Left lung (tissue), 10 donors: ENCODE results near the gene TAOK2. TPM values are rescaled to one million over a fixed set of nuclear protein-coding genes. Genes with fewer than 3 reads are reported as not detected.
"Not testable (repeated sequence)": the region's sequence is repeated elsewhere in the genome, so short reads cannot be mapped to it uniquely, and the experiment has no call there.

Experiments
- ATAC-seq: fragments of 200-7000 bp; cut with Tn5 transposase; one replicate; pipeline ENCODE4 v1.9.1; 2020; ENCODE audit warnings: moderate library complexity
- DNase-seq, 4 donors: peaks; one replicate each; pipeline ENCODE4 v3.0.0-alpha.2; 2013 to 2020
- H3K27ac ChIP-seq, 2 donors: fragments of 200-600 bp; sonication (generic) in 1 of 2; one replicate each; pipeline versions ENCODE4 v1.5.0 to v1.8.0; 2020 to 2021
- H3K27me3 ChIP-seq, 2 donors: fragments of 200-600 bp; sonication (generic) in 1 of 2; one replicate each; pipeline versions ENCODE4 v1.5.0 to v1.8.0; 2020 to 2021
- H3K36me3 ChIP-seq, 2 donors: fragments of 200-600 bp; sonication (generic) in 1 of 2; one replicate each; pipeline versions ENCODE4 v1.5.0 to v1.8.0; 2020 to 2021
- H3K4me1 ChIP-seq, 2 donors: fragments of 200-600 bp; one replicate each; pipeline ENCODE4 v1.8.0; 2021
- H3K4me3 ChIP-seq, 2 donors: fragments of 200-600 bp; sonication (generic) in 1 of 2; one replicate each; pipeline versions ENCODE4 v1.5.0 to v1.8.0; 2020 to 2021; ENCODE audit warnings: mild to moderate bottlenecking in 1 of 2
- H3K9me3 ChIP-seq, 2 donors: fragments of 200-600 bp; sonication (generic) in 1 of 2; one replicate each; pipeline versions ENCODE4 v1.5.0 to v1.8.0; 2020 to 2021
- CTCF ChIP-seq, 2 donors: fragments of 200-600 bp; sonication (generic) in 1 of 2; IDR thresholded peaks; one replicate each; pipeline versions ENCODE4 v1.5.0 to v1.8.0; 2021; ENCODE audit warnings: antibody characterized with exemption in 2 of 2
- intact Hi-C, 2 donors: fragments of 100-400 bp; cut with DNase I; formaldehyde crosslinking; loops; one replicate each; pipeline versions ENCODE4 v1.11.2 to v1.14.2; 2022
- polyA plus RNA-seq, 6 donors: library from polyadenylated mRNA; unstranded; fragments of 120-200 nt; gene quantifications; one replicate each; pipeline ENCODE4 v1.2.1, GENCODE V29; 2013; ENCODE audit not compliant: insufficient read length in 6 of 6
- total RNA-seq, 2 donors: library from RNA; stranded (reverse); fragmentation: NEBNext Ultra II Directional; extraction: Animal tissue kit (Norgen Biotek cat#: 25700); gene quantifications; one replicate each; pipeline ENCODE4 v1.2.1, GENCODE V29; 2021
- donor health status: DM: no; HTN: yes; CAD: no.
- donor health status: DM: no; HTN: no; CAD: no.

The TAOK2 gene
- total and polyA plus RNA-seq, 8 donors: 47.5 to 71.4 (median 57.4) TPM

- Histone ChIP-seq H3K4me1 (peaks cover 0 to 18% of the 10 kb centered on the region in 2 donors), H3K36me3 (no peaks in the 10 kb centered on the region), H3K27ac (no peak overlapping the region), H3K4me3 (no peak overlapping the region), H3K27me3 (peaks cover 0 to 12% of the 10 kb centered on the region in 2 donors), H3K9me3 (no peaks in the 10 kb centered on the region)
- TF ChIP-seq CTCF (IDR thresholded peaks at IDR 0.05): no peak
- no peak for DNase-seq
- no peak for ATAC-seq
- intact Hi-C loops: no loop called here
These were observed 43.6 kb downstream of the TAOK2 start for GRCh38 chr16:30017277-30017656.

GRCh38 chr16:30017937-30018336, 44.3 kb downstream of the TAOK2 start:
- ATAC-seq, H3K27ac ChIP-seq, DNase-seq, H3K4me3 ChIP-seq, H3K9me3 ChIP-seq, H3K36me3 ChIP-seq, H3K27me3 ChIP-seq, intact Hi-C loops: not testable (repeated sequence)
- peaks cover 0 to 18% of the 10 kb centered on the region in 2 donors for H3K4me1 ChIP-seq

GRCh38 chr16:30018731-30019158, 45.1 kb downstream of the TAOK2 start:
- intact Hi-C loops: no loop called here
- no peak for TF ChIP-seq CTCF (IDR thresholded peaks at IDR 0.05)
- H3K36me3 ChIP-seq: no peaks in the 10 kb centered on the region
- H3K4me1 ChIP-seq: peaks cover 0 to 18% of the 10 kb centered on the region in 2 donors
- no peak overlapping the region for H3K4me3 ChIP-seq
- no peak overlapping the region for H3K27ac ChIP-seq
- H3K9me3 ChIP-seq: no peaks in the 10 kb centered on the region
- peak in 1 of 4 donors; percentile 1 for DNase-seq
- no peak for ATAC-seq
- peaks cover 0 to 3% of the 10 kb centered on the region in 2 donors for H3K27me3 ChIP-seq

DNA sequence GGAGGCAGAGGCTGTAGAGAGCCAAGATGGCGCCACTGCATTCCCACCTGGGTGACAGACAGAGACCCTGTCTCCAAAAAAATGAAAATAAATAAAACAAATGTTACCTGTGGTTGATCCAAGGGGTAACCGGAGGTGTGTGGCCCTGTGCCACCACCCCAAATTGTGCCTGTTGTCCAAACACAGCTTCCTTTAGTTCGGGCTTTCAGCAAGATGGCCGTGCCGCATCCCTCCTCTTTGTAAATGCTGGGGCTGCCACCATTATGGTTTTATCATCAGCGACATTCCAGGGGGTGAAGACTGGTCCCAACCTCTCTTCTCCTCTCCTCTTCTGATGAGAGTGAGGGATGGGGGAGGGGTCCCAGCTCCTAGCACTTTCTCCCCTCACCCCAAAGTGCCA, 49.2 kb downstream of the TAOK2 start, which contains the start of gene C16orf92:
Gene C16orf92 (plus strand): TSS at position 312 of the 400 bp plus-strand sequence. CDS start 143 bp downstream, outside the sequence.
- no peak for ATAC-seq
- Histone ChIP-seq H3K9me3 (no peaks in the 10 kb centered on the region), H3K27me3 (peaks cover 0 to 43% of the 10 kb centered on the region in 2 donors), H3K27ac (no peak within 1 kb of the TSS), H3K36me3 (no peaks in the 10 kb centered on the region), H3K4me1 (peaks cover 0 to 18% of the 10 kb centered on the region in 2 donors), H3K4me3 (no peak within 1 kb of the TSS)
- TF ChIP-seq CTCF (IDR thresholded peaks at IDR 0.05): no peak
- intact Hi-C loops: no loop called here
- peak in 1 of 4 donors; percentile 14 for DNase-seq

GRCh38 chr16:30023586-30023985, 49.9 kb downstream of the TAOK2 start:
- peaks cover 0 to 18% of the 10 kb centered on the region in 2 donors for H3K4me1 ChIP-seq
- TF ChIP-seq CTCF (IDR thresholded peaks at IDR 0.05): no peak
- ATAC-seq: no peak
- no peaks in the 10 kb centered on the region for H3K9me3 ChIP-seq
- peak in 1 of 4 donors; percentile 59 for DNase-seq
- H3K27ac ChIP-seq: no peak overlapping the region
- intact Hi-C loops: no loop called here
- no peak overlapping the region for H3K4me3 ChIP-seq
- peaks cover 0 to 50% of the 10 kb centered on the region in 2 donors for H3K27me3 ChIP-seq
- no peaks in the 10 kb centered on the region for H3K36me3 ChIP-seq

- Histone ChIP-seq H3K36me3 (no peaks in the 10 kb centered on the region), H3K27me3 (peaks cover 4 to 59% of the 10 kb centered on the region in 2 donors), H3K4me3 (no peak overlapping the region), H3K9me3 (no peaks in the 10 kb centered on the region), H3K4me1 (peaks cover 0 to 18% of the 10 kb centered on the region in 2 donors), H3K27ac (no peak overlapping the region)
- ATAC-seq: no peak
- peak in 1 of 4 donors; percentile 47 for DNase-seq
- intact Hi-C loops: no loop called here
- TF ChIP-seq CTCF (IDR thresholded peaks at IDR 0.05): no peak
These were observed 50.8 kb downstream of the TAOK2 start for GRCh38 chr16:30024451-30024850.
